Esophagus muscularis mucosa (tissue), 3 donors: ENCODE results near the gene EHMT2.

Source experiments
- CTCF ChIP-seq, 3 experiments: fragments of 200-600 bp in 2 of 3; fragments of 450-650 bp in 1 of 3; sonication (generic) in 2 of 3; IDR thresholded peaks; one replicate each; pipeline ENCODE4 v1.5.1; 2017 to 2019; ENCODE audit warnings: antibody characterized with exemption in 3 of 3, mild to moderate bottlenecking in 2 of 3, moderate library complexity in 1 of 3
- POLR2A ChIP-seq: fragments of 450-650 bp; IDR thresholded peaks from one replicate; pipeline ENCODE4 v1.6.1; 2017; ENCODE audit warnings: antibody characterized with exemption, moderate library complexity, mild to moderate bottlenecking, low read depth

DNA sequence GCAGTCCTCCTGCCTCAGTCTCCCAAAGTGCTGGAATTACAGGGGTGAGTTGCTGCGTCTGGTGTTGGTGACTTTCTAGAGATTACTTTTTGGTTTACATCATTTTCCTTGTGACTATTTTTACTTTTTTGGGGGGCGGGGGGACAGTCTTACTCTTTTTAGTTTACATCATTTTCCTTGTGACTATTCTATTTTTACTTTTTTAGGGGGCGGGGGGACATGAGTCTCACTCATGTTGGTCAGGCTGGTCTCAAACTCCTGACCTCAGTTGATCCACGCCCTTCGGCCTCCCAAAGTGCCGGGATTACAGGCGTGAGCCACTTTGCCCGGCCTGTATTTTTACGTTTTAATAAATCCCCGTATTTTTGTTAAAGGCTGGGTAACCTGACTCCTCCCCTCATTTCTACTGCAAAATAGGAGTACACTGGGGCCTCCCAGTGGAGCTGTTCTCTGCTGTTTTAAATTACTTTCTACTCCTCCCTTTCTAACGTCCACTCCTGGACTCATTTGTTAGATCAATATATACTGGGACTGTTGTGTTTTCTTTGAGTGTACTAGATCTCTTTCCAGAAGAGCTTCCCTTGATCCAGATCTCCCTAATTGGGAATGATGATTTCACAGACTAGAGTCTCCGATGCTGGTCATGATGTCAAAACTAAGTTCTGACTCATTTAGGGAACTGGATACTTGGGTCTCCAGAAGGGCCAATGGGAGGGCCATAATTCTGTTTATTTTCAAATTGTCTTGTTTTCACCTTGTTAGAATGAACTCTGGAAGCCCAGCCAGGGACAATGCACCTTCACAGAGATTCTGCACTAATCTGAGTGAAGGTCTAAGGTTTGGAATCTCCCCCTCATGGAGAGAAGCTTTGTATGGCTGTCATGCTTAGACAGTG, 60.8 kb downstream of the EHMT2 start:
- TF ChIP-seq CTCF (IDR thresholded peaks at IDR 0.05) (no peak), POLR2A (no peak)
